ENCODE measurements around the gene FSD1. TPM values are rescaled to one million over a fixed set of nuclear protein-coding genes. Genes with fewer than 3 reads are reported as not detected.
"Not testable (repeated sequence)": the region's sequence is repeated elsewhere in the genome, so short reads cannot be mapped to it uniquely, and the experiment has no call there.

The FSD1 gene
- total RNA-seq, 1 donor from 2014 or later = 26.8 TPM

GRCh38 chr19:4346020-4346383, 41.6 kb downstream of the FSD1 start:
- Mint-ChIP-seq H3K4me3 (ENCODE audit: low read depth) (no peak overlapping the region), H3K9me3 (no peaks in the 10 kb centered on the region), H3K4me1 (ENCODE audit: low read depth) (peaks cover 5% of the 10 kb centered on the region), H3K27ac (no peak overlapping the region), H3K27me3 (ENCODE audit: low read depth) (no peaks in the 10 kb centered on the region), H3K36me3 (ENCODE audit: low read depth) (peaks cover 22% of the 10 kb centered on the region)
- DNase-seq (ENCODE audit: low spot score) = no peak
- intact Hi-C loops (cut with micrococcal nuclease) = no loop called here

DNA sequence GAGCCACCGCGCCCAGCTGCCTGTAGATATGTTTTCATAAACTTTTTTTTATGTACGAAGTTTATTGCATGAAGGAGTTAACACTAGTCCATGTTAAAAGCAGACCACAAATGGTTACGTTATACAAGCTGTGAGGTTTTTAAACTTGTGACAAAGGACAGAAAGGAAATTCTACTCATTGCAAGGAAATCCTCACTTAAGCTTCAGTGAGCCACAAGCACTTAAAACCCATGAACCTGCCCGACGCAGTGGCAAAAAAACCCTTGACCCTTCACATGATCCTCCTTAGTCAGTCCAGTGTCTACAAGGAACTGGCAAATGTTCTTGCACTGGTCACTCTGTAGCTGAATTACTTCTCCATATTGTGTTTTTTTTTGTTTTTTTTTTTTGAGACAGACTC, 43.1 kb downstream of the FSD1 start:
- intact Hi-C loops (cut with micrococcal nuclease) = no loop called here
- Mint-ChIP-seq H3K27me3 (ENCODE audit: low read depth) (no peaks in the 10 kb centered on the region), H3K4me3 (ENCODE audit: low read depth) (no peak overlapping the region), H3K4me1 (ENCODE audit: low read depth) (peaks cover 3% of the 10 kb centered on the region), H3K36me3 (ENCODE audit: low read depth) (peaks cover 22% of the 10 kb centered on the region), H3K27ac (no peak overlapping the region), H3K9me3 (no peaks in the 10 kb centered on the region)
- DNase-seq (ENCODE audit: low spot score) = no peak

DNA sequence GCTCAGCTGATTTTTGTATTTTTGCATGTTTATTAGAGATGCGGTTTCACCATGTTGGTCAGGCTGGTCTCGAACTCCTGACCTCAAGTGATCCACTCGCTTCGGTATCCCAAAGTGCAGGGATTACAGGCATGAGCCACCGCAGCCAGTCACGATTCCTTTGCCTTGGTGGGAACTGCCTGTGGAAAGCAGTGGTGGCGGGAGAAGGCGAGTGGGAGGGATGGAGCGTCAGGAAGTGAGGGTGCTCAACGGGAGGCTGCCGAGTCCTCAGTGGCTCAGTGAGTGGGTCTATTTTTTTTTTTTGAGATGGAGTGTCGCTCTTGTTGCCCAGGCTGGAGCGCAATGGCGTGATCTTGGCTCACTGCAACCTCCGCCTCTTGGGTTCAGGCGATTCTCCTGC, 44.8 kb downstream of the FSD1 start:
- DNase-seq (ENCODE audit: low spot score); H3K4me3 Mint-ChIP-seq (ENCODE audit: low read depth); H3K4me1 Mint-ChIP-seq (ENCODE audit: low read depth); H3K27me3 Mint-ChIP-seq (ENCODE audit: low read depth); intact Hi-C loops (cut with micrococcal nuclease); H3K27ac Mint-ChIP-seq; H3K9me3 Mint-ChIP-seq: not testable (repeated sequence)
- H3K36me3 Mint-ChIP-seq (ENCODE audit: low read depth) = peaks cover 25% of the 10 kb centered on the region

- no peak overlapping the region for H3K4me3 Mint-ChIP-seq (ENCODE audit: low read depth)
- intact Hi-C loops (cut with micrococcal nuclease) = no loop called here
- peaks cover 27% of the 10 kb centered on the region for H3K36me3 Mint-ChIP-seq (ENCODE audit: low read depth)
- no peaks in the 10 kb centered on the region for H3K27me3 Mint-ChIP-seq (ENCODE audit: low read depth)
- H3K9me3 Mint-ChIP-seq = no peaks in the 10 kb centered on the region
- H3K27ac Mint-ChIP-seq = no peak overlapping the region
- no peaks in the 10 kb centered on the region for H3K4me1 Mint-ChIP-seq (ENCODE audit: low read depth)
- no peak for DNase-seq (ENCODE audit: low spot score)
Observed at GRCh38 chr19:4350111-4350510, 45.7 kb downstream of the FSD1 start.

DNA sequence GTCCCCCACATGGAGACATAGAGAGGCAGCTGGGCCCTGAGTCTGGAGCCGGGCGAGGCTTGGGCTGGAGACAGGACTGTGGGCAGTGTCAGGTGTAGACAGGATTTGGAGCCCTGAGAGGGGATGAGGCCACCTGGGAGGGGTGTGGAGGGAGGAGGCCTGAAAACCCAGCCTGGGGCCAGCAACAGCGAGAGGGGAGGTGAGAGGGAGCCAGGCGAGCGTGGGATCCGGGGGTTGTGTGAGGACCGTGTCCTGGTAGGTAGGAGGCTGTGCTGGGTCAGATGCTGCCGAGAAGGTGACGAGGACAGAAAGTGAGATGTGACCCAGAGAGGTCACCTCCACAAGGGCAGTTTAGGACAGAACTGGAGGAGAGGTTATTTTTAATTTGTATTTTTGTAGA, 46.3 kb downstream of the FSD1 start:
- H3K27me3 Mint-ChIP-seq (ENCODE audit: low read depth) = no peaks in the 10 kb centered on the region
- H3K9me3 Mint-ChIP-seq = no peaks in the 10 kb centered on the region
- DNase-seq (ENCODE audit: low spot score) = no peak
- H3K36me3 Mint-ChIP-seq (ENCODE audit: low read depth) = peaks cover 27% of the 10 kb centered on the region
- H3K27ac Mint-ChIP-seq = no peak overlapping the region
- no peak overlapping the region for H3K4me3 Mint-ChIP-seq (ENCODE audit: low read depth)
- intact Hi-C loops (cut with micrococcal nuclease) = no loop called here
- H3K4me1 Mint-ChIP-seq (ENCODE audit: low read depth) = no peaks in the 10 kb centered on the region

DNA sequence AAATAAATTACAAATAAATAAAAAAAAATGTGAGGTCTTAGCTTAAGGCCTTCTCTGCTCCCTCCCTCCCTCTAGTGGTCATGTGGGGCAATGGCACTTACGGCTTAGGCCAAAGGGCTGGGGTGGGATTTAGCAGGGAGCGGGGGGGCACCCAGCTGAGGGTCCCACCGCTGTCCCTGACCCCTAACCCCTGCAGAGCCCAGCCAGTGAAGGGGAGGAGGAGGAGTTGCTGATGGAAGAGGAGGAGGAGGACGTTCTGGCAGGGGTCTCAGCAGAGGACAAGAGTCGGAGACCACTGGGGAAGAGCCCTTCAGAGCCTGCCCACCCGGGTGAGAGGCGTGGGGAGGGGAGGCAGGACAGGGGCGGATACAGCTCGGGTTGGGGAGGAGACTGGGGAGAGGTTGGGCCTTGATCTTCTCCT, 48.3 kb downstream of the FSD1 start:
- no peak for DNase-seq (ENCODE audit: low spot score)
- Mint-ChIP-seq H3K27ac (no peak overlapping the region), H3K36me3 (ENCODE audit: low read depth) (peaks cover 15% of the 10 kb centered on the region), H3K4me1 (ENCODE audit: low read depth) (no peaks in the 10 kb centered on the region), H3K4me3 (ENCODE audit: low read depth) (no peak overlapping the region), H3K9me3 (no peaks in the 10 kb centered on the region), H3K27me3 (ENCODE audit: low read depth) (no peaks in the 10 kb centered on the region)
- intact Hi-C loops (cut with micrococcal nuclease) = loop anchor here (1.0 kb wide), 1 partner anchor 85 kb away; no protein-coding TSS in a partner anchor

- Mint-ChIP-seq H3K36me3 (ENCODE audit: low read depth) (peaks cover 16% of the 10 kb centered on the region), H3K9me3 (no peaks in the 10 kb centered on the region), H3K27me3 (ENCODE audit: low read depth) (no peaks in the 10 kb centered on the region), H3K4me1 (ENCODE audit: low read depth) (no peaks in the 10 kb centered on the region), H3K4me3 (ENCODE audit: low read depth) (no peak overlapping the region), H3K27ac (no peak overlapping the region)
- no peak for DNase-seq (ENCODE audit: low spot score)
- intact Hi-C loops (cut with micrococcal nuclease) = no loop called here
Observed at GRCh38 chr19:4354282-4354681, 49.9 kb downstream of the FSD1 start.

DNA sequence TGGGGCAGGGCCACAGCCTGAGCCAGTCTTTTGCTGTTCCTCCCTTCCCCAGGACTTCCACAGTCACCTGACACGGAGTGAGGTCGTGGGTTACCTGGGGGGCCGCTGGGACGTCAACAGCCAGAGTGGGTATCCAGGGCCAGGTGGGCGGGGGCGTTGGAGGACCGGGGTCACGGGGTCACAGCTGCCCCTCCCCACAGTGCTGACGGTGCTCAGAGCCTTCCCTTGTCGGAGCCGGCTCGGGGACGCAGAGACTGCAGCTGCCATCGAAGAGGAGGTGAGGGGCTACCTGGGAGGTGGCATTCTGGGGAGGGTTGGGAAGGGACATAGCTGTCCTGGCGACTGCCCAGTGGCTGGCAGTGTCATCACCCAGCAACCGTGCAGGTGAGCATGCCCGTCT, 50.5 kb downstream of the FSD1 start:
- intact Hi-C loops (cut with micrococcal nuclease) = no loop called here
- DNase-seq (ENCODE audit: low spot score) = no peak
- H3K27me3 Mint-ChIP-seq (ENCODE audit: low read depth) = no peaks in the 10 kb centered on the region
- H3K4me1 Mint-ChIP-seq (ENCODE audit: low read depth) = no peaks in the 10 kb centered on the region
- H3K9me3 Mint-ChIP-seq = no peaks in the 10 kb centered on the region
- H3K36me3 Mint-ChIP-seq (ENCODE audit: low read depth) = peaks cover 14% of the 10 kb centered on the region
- no peak overlapping the region for H3K4me3 Mint-ChIP-seq (ENCODE audit: low read depth)
- no peak overlapping the region for H3K27ac Mint-ChIP-seq

DNA sequence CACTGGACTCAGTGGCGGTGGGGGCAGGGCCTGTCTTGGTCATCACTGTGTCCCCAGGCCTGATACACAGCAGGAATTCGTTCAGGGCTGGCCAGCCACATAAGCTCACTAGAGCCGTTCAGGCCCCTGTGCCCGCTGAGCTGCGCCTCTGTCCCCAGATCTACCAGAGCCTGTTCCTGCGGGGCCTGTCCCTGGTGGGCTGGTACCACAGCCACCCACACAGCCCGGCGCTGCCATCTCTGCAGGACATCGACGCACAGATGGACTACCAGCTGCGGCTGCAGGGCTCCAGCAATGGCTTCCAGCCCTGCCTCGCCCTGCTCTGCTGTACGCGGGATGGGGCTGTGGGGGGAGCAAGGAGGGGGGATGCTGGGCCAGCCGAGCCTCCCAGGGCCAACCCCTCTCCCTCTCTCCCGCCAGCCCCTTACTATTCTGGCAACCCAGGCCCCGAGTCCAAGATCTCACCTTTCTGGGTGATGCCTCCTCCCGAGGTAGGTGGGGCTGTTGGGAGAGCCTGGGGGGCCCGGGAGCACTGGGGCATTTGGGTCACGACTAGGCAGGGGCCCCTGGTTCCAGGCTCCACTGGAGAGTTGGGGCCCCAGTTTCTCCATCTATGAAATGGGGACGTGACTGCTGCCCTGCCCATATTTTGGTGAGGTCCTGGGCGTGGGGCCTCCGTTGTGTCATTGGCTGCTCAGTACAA, 52.8 kb downstream of the FSD1 start:
- Mint-ChIP-seq H3K9me3 (no peaks in the 10 kb centered on the region), H3K27me3 (ENCODE audit: low read depth) (no peaks in the 10 kb centered on the region)
- intact Hi-C loops (cut with micrococcal nuclease) = no loop called here

GRCh38 chr19:4357921-4358326, 53.5 kb downstream of the FSD1 start:
- H3K4me3 Mint-ChIP-seq (ENCODE audit: low read depth) = no peak overlapping the region
- H3K36me3 Mint-ChIP-seq (ENCODE audit: low read depth) = peaks cover 20% of the 10 kb centered on the region
- no peaks in the 10 kb centered on the region for H3K4me1 Mint-ChIP-seq (ENCODE audit: low read depth)
- no peak for DNase-seq (ENCODE audit: low spot score)
- H3K9me3 Mint-ChIP-seq = no peaks in the 10 kb centered on the region
- intact Hi-C loops (cut with micrococcal nuclease) = no loop called here
- no peaks in the 10 kb centered on the region for H3K27me3 Mint-ChIP-seq (ENCODE audit: low read depth)
- H3K27ac Mint-ChIP-seq = no peak overlapping the region

More for the DNA sequence above, 52.8 kb downstream of the FSD1 start:
- Mint-ChIP-seq H3K4me1 (ENCODE audit: low read depth) (no peaks in the 10 kb centered on the region), H3K27ac (no peak overlapping the region), H3K4me3 (ENCODE audit: low read depth) (no peak overlapping the region), H3K36me3 (ENCODE audit: low read depth) (peaks cover 21% of the 10 kb centered on the region)
- no peak for DNase-seq (ENCODE audit: low spot score)

DNA sequence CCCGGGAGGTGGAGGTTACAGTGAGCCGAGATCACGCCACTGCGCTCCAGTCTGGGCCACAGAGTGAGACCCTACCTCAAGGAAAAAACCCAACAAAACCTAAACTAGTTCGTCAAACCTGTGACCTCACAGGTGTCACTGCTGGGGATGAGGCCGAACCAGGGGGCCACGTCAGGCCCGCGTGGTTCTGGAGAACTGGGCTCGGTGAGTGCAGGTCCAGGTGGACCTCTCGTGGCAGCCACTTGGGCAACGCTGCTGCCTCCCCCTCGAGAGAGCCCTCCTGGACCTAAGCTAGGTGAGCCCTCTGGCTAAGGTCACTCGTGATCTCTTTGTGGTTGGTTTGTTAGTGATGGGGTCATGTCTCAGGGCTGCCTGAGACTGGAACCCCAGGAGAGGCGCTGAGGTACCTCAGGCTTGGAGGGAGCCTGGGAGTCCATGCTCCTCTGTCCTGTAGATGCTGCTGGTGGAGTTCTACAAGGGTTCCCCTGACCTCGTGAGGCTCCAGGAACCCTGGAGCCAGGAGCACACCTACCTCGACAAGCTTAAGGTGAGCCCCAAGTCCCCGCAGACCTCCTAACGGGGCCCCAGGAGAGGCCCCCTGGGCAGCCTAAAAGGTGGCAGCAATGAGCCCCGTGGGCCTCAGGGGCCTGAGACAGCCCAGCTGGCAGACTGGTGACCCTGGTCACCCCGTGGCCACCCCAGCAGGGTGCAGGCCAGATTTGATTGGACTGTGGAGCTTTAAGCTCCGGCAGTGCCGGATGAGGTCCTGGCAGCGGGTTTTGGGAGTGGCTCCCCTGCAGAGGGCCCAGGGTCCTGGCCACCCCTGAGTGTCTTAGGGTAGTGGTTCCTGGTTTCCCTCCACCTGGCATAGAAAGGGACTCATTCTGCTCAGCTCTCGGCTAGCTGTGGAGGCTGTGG, 54.6 kb downstream of the FSD1 start:
- intact Hi-C loops (cut with micrococcal nuclease) = no loop called here
- no peak for DNase-seq (ENCODE audit: low spot score)
- H3K9me3 Mint-ChIP-seq = no peaks in the 10 kb centered on the region
- no peaks in the 10 kb centered on the region for H3K27me3 Mint-ChIP-seq (ENCODE audit: low read depth)
- H3K27ac Mint-ChIP-seq = peak overlapping the region; percentile 38
- H3K4me3 Mint-ChIP-seq (ENCODE audit: low read depth) = no peak overlapping the region
- H3K36me3 Mint-ChIP-seq (ENCODE audit: low read depth) = peaks cover 27% of the 10 kb centered on the region
- no peaks in the 10 kb centered on the region for H3K4me1 Mint-ChIP-seq (ENCODE audit: low read depth)

GRCh38 chr19:4359627-4360000, 55.2 kb downstream of the FSD1 start:
- no peaks in the 10 kb centered on the region for H3K4me1 Mint-ChIP-seq (ENCODE audit: low read depth)
- peaks cover 24% of the 10 kb centered on the region for H3K36me3 Mint-ChIP-seq (ENCODE audit: low read depth)
- H3K9me3 Mint-ChIP-seq = no peaks in the 10 kb centered on the region
- no peak overlapping the region for H3K4me3 Mint-ChIP-seq (ENCODE audit: low read depth)
- H3K27ac Mint-ChIP-seq = no peak overlapping the region
- no peaks in the 10 kb centered on the region for H3K27me3 Mint-ChIP-seq (ENCODE audit: low read depth)
- intact Hi-C loops (cut with micrococcal nuclease) = no loop called here
- no peak for DNase-seq (ENCODE audit: low spot score)

DNA sequence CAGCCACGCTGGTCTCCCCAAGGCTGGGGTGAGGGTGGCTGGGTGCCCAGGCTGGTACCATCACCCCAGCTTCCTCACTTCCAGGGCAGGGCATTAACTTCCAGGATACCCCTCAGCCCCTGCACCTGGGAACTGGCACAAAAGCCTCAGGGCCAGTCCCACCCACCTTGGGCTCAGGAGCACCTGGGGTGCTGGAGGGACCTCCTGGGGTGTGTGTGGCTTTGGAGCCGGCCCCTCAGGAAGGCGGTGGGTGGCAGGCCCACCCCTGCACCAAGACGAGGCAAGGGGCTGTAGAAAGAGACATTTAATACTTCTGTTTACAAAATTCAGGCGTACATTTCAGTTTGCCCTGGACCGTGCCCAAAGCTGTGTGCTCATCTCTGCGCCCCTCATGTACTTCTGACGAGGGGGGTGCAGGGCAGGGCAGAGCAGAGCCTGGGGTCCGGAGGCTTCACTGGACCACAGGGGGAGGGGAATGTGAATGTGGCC, 55.7 kb downstream of the FSD1 start:
- no peaks in the 10 kb centered on the region for H3K27me3 Mint-ChIP-seq (ENCODE audit: low read depth)
- no peak for DNase-seq (ENCODE audit: low spot score)
- H3K4me3 Mint-ChIP-seq (ENCODE audit: low read depth) = no peak overlapping the region
- H3K4me1 Mint-ChIP-seq (ENCODE audit: low read depth) = no peaks in the 10 kb centered on the region
- H3K36me3 Mint-ChIP-seq (ENCODE audit: low read depth) = peaks cover 24% of the 10 kb centered on the region
- no peaks in the 10 kb centered on the region for H3K9me3 Mint-ChIP-seq
- intact Hi-C loops (cut with micrococcal nuclease) = no loop called here
- no peak overlapping the region for H3K27ac Mint-ChIP-seq
